SU-DHL-6 (cell line): Measurements from ENCODE around the gene EYS.

Experiments used
- EZH2phosphoT487 ChIP-seq: fragments of 200-600 bp; sonication (generic), shearing (Covaris generic); conservative IDR thresholded peaks from 2 replicates; pipeline ENCODE4 v1.6.1; 2018; ENCODE audit warnings: mild to moderate bottlenecking, antibody characterized with exemption, low read length, moderate library complexity, mixed read lengths
- TF ChIP-seq, protein P1 (sequence below): fragments of 200-600 bp; sonication (generic); IDR thresholded peaks from one replicate; pipeline ENCODE4 v1.5.1; 2017; ENCODE audit warnings: antibody characterized with exemption, mild to moderate bottlenecking, low read length, moderate library complexity; ENCODE audit not compliant: insufficient read depth, poor library complexity, severe bottlenecking

DNA sequence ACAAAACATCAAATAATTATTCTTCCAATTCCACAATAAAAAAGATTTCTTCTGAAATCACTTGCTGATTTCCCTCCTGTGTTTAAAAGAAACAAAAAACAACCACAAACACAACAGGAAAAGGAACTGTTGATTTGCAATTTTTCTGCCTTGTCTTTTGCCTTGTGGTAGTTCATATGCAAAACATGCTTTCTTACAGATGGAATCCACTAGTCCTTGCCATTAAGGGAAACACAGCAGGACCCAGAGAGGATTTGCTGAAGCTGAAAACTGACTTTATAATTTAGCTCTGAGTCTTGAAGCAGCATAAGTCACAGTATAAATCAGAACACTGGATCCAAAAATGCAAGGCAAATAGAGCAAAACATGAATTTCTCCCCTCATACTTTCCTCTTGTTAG lies 1742.7 kb downstream of the EYS start:
- TF ChIP-seq, protein P1, sequence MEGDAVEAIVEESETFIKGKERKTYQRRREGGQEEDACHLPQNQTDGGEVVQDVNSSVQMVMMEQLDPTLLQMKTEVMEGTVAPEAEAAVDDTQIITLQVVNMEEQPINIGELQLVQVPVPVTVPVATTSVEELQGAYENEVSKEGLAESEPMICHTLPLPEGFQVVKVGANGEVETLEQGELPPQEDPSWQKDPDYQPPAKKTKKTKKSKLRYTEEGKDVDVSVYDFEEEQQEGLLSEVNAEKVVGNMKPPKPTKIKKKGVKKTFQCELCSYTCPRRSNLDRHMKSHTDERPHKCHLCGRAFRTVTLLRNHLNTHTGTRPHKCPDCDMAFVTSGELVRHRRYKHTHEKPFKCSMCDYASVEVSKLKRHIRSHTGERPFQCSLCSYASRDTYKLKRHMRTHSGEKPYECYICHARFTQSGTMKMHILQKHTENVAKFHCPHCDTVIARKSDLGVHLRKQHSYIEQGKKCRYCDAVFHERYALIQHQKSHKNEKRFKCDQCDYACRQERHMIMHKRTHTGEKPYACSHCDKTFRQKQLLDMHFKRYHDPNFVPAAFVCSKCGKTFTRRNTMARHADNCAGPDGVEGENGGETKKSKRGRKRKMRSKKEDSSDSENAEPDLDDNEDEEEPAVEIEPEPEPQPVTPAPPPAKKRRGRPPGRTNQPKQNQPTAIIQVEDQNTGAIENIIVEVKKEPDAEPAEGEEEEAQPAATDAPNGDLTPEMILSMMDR, result no peak
- TF ChIP-seq EZH2phosphoT487, result no peak
